Kidney epithelial cell (primary cell): ENCODE results near the gene PLCB2. TPM values are rescaled to one million over a fixed set of nuclear protein-coding genes. Genes with fewer than 3 reads are reported as not detected.

Experiments used
- DNase-seq: peaks from one replicate; pipeline ENCODE4 v3.0.0-alpha.2; 2010; ENCODE audit warnings: low read depth
- H3K27me3 ChIP-seq: 2 replicates; pipeline ENCODE4 v1.6.0; 2011; ENCODE audit warnings: low read length; ENCODE audit not compliant: control insufficient read depth, insufficient read depth
- H3K36me3 ChIP-seq: 2 replicates; pipeline ENCODE4 v1.5.1; 2011; ENCODE audit warnings: low read length; ENCODE audit not compliant: control insufficient read depth, insufficient read depth
- H3K4me3 ChIP-seq: 2 replicates; pipeline ENCODE4 v1.5.1; 2011; ENCODE audit warnings: low read depth, mild to moderate bottlenecking, control low read depth, low read length
- total RNA-seq: library from RNA; depleted of rRNA; stranded (reverse); fragments of >200 nt; gene quantifications from 2 replicates; pipeline ENCODE4 v1.2.3, GENCODE V29; 2015
- TF ChIP-seq, protein P1 (sequence below): IDR thresholded peaks from 2 replicates; pipeline ENCODE4 v1.5.1; 2011; ENCODE audit warnings: mild to moderate bottlenecking, moderate library complexity, low read length, control low read depth, inconsistent platforms; ENCODE audit not compliant: insufficient read depth, poor library complexity, severe bottlenecking

PLCB2 gene
- total RNA-seq, 1 donor from 2014 or later: 1.5 TPM

DNA sequence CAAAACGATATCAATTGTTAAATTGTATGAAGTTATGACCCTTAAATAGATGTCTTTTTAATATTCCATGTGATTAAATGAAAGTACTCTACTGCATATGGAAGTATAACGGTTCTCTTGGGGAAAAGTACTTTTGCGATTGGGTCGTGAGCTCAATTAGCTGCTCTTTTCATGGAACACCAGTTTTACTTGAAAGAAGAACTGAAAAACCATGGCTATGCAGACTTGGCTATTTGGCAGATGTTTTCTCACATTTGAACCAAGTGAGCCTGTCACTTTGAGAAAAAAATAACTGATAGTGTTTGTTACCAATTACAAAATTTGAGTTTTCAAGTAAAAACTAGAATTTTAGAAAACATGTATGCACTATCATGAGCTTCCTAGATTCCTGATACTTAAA lies 9.8 kb upstream of the PLCB2 start:
- H3K27me3 ChIP-seq: peaks cover 9% of the 10 kb centered on the region
- H3K36me3 ChIP-seq: no peaks in the 10 kb centered on the region
- TF ChIP-seq, protein P1, sequence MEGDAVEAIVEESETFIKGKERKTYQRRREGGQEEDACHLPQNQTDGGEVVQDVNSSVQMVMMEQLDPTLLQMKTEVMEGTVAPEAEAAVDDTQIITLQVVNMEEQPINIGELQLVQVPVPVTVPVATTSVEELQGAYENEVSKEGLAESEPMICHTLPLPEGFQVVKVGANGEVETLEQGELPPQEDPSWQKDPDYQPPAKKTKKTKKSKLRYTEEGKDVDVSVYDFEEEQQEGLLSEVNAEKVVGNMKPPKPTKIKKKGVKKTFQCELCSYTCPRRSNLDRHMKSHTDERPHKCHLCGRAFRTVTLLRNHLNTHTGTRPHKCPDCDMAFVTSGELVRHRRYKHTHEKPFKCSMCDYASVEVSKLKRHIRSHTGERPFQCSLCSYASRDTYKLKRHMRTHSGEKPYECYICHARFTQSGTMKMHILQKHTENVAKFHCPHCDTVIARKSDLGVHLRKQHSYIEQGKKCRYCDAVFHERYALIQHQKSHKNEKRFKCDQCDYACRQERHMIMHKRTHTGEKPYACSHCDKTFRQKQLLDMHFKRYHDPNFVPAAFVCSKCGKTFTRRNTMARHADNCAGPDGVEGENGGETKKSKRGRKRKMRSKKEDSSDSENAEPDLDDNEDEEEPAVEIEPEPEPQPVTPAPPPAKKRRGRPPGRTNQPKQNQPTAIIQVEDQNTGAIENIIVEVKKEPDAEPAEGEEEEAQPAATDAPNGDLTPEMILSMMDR: no peak
- no peak overlapping the region for H3K4me3 ChIP-seq
- DNase-seq: no peak

DNA sequence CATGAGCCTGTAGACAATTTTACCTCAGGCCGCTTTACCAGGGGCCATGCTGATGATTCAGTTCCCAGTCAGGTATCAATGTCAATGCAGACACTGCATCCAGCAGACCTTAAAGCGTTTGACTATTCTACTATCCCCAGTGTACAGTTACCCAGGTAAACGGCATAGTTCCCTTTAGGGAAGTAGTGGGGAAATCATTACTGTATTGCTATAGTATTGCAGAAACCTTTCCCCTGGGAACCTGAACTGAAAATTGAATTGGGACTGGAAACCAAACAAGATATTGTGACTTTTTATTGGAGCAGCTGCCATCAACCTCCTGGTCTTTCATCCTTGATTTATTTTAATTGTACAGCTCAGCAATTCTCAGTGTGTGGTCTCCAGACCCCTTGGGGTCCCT lies 9.2 kb upstream of the PLCB2 start:
- H3K36me3 ChIP-seq: no peaks in the 10 kb centered on the region

DNA sequence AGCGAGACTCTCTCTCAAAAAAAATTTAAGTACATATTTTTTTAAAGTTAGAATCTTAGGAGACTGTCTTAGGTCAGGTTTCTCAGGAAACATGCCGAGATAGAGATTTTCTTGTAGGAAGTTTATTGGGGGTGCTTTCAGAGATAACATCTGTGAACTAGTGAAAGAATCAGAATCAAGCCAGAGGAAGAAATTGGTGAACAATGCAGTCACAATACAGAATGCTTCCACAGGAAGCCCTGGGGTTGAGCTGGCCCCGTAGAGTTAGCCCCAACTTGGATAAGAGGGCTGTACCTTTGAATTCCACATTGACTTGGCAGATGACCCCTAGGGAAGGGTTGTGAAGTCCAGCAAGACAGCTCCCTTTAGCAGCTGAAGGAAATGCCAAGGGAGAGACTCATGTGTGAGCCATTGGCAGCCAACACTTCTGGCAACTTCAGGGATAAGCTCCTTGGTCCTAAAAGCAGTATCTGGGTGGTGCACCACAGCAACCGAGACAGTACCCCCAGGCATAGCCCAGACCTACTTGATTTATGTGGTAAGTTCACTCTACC lies 7.1 kb upstream of the PLCB2 start:
- no peak for DNase-seq
- Histone ChIP-seq H3K36me3 (no peaks in the 10 kb centered on the region), H3K4me3 (no peak overlapping the region), H3K27me3 (peaks cover 23% of the 10 kb centered on the region)
- TF ChIP-seq, protein P1: no peak

More for the DNA sequence above, 9.2 kb upstream of the PLCB2 start:
- no peak for DNase-seq
- TF ChIP-seq, protein P1: no peak
- Histone ChIP-seq H3K27me3 (peaks cover 13% of the 10 kb centered on the region), H3K4me3 (no peak overlapping the region)

DNA sequence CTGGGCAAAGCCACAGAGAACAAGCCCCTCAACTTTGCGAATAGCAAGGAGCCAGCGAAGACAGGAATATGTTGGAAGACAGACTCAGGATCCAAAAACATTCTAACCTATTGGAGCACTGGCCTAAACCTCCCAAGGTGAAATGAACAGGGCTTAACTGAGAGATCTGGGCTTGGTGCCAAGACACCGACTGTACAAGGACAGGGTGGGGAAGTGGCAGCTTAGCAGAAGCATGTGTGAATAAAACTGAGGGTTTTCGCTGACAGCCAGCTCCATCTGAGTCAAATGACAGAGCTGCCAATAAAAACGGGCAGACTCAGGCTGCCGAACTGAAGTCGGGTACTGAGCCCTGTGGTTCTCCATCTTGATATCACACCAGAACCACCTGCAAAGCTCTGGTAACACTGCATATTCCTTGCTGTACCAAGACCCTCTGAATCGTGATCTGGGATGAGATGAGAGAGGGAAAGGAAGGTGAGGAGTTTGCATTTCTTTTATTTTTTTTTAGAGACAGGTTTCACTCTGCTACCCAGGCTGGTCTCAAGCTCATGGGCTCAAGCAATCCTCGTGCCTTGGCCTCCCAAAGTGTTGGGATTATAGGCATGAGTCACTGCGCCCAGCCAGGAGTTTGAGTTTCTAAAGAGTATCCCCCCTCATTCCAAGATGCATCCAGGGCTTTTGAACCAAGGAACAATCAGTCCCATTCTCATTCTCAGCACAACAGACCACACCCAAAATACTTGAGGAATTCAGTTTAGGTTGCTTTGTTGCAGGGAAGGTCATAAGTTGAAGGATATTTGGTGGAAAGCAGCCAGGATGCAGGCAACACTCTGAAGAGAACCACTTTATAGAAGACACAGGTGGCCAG lies 6.0 kb upstream of the PLCB2 start:
- Histone ChIP-seq H3K36me3 (no peaks in the 10 kb centered on the region), H3K4me3 (no peak overlapping the region), H3K27me3 (peaks cover 23% of the 10 kb centered on the region)
- TF ChIP-seq, protein P1: no peak
- DNase-seq: no peak

DNA sequence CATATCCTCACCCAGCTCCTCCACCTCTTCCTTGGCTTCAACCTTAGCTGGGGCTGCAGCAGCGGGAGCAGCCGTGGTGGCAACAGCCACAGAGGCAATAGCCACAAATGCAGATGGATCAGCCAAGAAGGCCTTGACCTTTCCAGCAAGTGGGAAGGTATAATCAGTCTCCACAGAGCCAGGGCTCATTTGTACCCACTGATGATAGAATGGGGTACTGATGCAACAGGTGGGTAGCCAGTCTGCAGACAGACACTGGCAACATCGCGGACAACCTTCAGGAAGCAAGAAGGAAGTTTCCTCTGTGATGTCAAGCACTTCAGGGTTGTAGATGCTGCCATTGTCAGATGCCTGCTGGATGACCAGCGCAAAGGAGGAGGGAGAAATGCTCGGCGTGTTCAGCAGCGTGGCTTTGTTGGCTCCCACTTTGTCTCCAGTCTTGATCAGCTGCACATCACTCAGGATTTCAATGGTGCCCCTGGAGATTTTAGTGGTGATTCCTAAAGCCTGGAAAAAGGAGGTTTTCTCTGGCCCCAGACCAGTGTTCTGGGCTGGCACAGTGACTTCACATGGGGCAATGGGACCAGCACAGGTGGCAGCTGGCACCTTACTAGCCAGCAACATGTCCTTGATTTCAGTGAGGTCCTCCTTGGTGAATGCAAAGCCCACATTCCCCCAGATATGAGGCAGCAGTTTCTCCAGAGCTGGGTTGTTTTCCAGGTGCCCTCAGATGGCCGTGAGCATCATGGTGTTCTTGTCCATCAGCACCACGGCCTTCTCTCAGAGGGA lies 4.8 kb upstream of the PLCB2 start:
- Histone ChIP-seq H3K4me3 (no peak overlapping the region), H3K36me3 (no peaks in the 10 kb centered on the region), H3K27me3 (peaks cover 23% of the 10 kb centered on the region)
- no peak for DNase-seq
- TF ChIP-seq, protein P1: no peak
